Forelimb muscle (tissue), 1 donor: ENCODE results near the gene GABPB2. TPM values are rescaled to one million over a fixed set of nuclear protein-coding genes. Genes with fewer than 3 reads are reported as not detected.

ENCODE experiments used
- DNase-seq: peaks from one replicate; pipeline ENCODE4 v3.0.0-alpha.2; 2013; ENCODE audit warnings: low read depth
- polyA plus RNA-seq: library from polyadenylated mRNA; unstranded; fragments of 120-200 nt; gene quantifications from one replicate; pipeline ENCODE4 v1.2.1, GENCODE V29; 2013; ENCODE audit not compliant: insufficient read length

Gene GABPB2
- polyA plus RNA-seq, 1 donor: 5.2 TPM

- DNase-seq: no peak
Measured at GRCh38 chr1:151133018-151133806, 62.7 kb downstream of the GABPB2 start.

GRCh38 chr1:151134396-151134795 is 63.8 kb downstream of the GABPB2 start:
- no peak for DNase-seq

DNA sequence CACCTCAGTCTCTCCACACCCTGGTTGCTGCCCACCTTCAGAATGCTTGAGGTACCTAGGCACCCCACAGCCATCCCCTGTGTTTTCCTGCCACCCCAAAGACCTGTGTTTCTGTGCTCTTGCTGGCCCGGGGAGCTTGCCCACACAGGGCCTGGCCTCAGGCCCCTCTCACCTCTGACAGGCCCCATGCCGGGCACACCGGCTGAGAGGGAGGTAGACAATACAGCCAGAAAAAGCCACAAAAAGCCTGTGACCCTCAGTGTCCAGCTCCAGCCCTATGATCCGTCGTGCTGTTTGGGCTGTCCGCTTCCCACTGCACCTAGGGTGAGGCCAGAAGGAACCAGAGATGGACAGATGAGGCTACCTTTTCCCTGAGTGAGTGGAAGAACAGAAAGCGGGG is 64.4 kb downstream of the GABPB2 start:
- no peak for DNase-seq

DNA sequence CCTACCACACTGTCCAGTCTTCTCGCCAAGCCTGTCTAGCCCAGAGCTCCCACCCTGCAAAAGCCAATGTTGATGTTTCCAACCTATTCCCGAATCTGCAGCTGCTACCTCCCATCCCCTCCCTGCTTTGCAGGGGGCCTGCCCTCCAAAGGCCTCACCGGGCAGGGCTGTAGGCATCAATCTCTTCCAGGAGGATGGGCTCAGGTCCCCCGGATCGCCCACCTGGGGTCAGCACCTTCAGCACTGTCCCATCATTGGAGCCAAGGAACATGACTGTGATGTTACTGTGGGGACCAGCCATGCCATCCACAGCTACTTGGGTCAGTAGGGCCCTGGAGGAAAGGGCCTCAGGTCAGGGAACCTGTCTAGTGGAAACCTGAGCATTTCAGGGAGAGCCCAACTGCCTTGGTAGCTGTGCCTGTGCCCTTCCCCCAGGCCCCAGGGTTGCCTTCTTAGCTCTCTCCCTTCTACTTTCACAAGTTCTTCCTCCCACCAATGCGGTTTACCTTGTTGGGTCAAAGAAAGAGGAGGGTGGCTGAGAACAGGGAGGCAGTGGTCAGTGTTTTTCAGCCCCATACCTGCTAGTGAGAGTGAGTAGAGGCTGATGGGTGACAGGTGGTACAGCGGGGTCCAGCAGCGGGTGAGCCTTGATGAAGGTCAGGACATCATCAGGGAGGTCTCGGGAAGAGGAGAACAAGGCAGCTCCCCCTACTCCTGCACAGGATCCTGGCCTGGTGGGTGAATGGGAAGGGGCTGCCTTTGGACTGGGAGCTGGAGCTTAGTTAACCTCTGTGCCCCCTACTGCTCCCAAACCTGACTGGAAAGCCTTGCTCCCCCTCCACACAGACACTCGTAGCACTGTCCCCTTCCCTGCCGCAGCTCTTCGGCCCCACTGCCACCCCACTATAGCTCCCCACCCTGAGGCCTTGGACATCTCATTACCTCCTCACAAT is 65.1 kb downstream of the GABPB2 start:
- no peak for DNase-seq

DNA sequence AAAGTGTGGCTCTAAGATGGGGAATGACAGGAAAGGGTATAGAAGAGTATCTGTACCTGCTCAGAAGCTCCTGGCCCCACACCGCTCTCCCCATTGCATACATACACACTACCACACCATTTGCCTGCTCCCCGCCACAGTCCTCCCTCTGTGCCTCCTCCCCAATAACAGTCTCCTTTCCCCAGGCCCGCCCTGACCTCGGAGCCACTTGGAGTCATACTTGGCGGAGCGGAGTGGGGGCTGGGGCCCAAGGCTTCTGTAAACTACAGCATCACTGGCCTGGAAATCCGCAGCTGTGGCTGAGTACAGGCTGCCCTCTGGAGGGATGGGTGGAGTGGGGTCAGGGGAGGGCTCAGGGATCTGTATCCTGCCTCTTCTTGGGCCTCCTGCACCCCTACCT is 67.2 kb downstream of the GABPB2 start:
- DNase-seq: no peak

DNA sequence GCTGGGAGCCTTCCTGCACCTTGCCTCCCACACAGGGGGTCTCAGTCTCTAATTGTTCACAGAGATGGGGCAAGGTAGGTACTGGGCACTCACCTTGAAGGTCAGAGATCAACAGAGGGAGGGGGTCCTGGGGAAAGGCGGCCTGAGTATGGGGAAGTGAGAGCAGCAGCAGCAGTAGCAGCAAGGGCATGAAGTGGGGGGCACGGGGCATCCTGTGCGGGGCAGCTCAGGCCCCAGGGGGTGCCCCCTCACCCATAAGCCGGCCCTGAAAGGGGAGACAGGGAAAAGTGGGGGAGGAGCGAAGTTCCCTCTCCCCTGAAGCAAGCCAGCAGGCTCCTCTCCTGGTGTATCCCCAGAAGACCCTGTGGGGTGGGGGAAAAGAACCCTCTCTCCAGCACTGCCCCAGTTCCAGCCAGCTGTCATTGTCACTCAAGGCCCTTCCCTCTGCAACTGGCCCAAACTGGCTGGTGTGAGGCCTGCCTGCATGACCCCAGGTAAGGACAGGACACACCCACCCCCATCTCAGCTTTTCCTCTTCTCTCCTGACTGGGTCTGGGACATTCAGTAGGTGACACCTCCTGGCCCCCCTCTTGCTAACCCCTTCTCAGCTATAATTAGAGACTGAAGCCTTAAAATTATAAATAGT is 72.0 kb downstream of the GABPB2 start:
- no peak for DNase-seq

- DNase-seq: no peak
Measured at GRCh38 chr1:151143057-151143435, 72.5 kb downstream of the GABPB2 start.

DNA sequence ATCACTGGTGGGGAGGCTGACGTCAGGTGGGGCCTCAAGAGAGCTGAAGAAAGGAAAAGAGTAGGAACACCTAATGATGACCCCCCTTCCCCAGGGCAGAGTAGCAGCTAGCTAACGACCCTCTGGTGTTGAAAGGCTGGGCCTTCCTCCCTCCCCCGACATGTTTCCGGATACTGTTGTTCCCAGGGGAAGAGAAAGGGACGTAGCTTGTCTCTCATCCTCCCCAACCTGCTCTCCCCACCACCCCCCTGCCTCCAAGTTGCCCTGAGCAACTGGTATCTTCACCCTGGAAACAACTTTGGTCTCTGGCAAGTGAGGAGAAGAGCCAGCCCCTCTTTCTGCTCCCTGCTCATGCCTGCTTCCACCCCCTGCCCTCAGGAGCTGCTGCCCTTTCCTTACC is 73.4 kb downstream of the GABPB2 start:
- DNase-seq: no peak

GRCh38 chr1:151144474-151145303 is 74.1 kb downstream of the GABPB2 start:
- DNase-seq: no peak

GRCh38 chr1:151145304-151146071 is 74.9 kb downstream of the GABPB2 start:
- DNase-seq: no peak

DNA sequence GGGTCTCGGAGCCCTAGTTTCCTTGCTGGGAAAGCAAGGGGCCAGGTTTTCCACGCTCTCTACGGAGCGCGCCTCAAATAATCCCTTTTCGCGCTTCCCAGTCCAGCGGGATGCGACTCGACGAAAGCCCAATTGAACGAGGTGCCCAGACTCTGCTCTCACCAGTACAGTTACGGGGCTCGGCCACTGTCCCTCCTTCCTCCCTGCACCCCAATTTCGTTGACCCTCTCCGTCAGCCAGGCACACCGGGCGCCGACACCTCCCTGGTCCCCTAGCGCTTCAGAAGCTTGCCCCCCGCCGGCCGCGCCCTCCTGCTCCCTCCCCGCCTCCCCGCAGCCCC is 75.5 kb downstream of the GABPB2 start:
- DNase-seq: no peak

GRCh38 chr1:151146412-151147131 is 76.0 kb downstream of the GABPB2 start, which contains the start of gene SEMA6C:
SEMA6C (minus strand) TSS chr1:151146631; CDS start chr1:151142621, 4,010 bp downstream.
- peak; percentile 86 for DNase-seq

GRCh38 chr1:151147132-151147503 is 76.6 kb downstream of the GABPB2 start:
- no peak for DNase-seq

DNA sequence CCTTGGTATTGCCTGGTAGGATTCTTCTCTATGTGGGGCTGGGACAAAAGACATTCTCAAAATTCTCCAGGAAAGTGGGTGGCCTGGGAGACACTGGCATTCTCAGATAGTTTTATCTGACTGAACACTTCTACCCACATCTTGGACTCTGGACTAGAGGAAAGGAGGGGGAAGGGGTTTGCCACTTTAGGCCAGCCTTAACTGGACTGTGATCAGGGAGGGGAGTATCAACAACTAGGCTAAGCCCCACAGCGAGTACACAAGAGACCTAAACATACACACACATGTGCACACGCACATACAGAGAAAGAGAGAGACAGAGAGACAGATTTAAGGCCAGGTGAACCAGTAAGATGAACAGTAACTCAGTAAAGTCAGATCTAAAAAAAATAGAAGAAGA is 77.1 kb downstream of the GABPB2 start:
- DNase-seq: no peak

GRCh38 chr1:151156515-151156819 is 85.9 kb downstream of the GABPB2 start, which contains the start of gene TNFAIP8L2:
TNFAIP8L2 (plus strand) TSS chr1:151156649; CDS start chr1:151158698, 2,049 bp downstream.
- DNase-seq: no peak

GRCh38 chr1:151157067-151157531 is 86.5 kb downstream of the GABPB2 start:
- DNase-seq: no peak

- DNase-seq: no peak
Measured at GRCh38 chr1:151158326-151158725, 87.8 kb downstream of the GABPB2 start.

DNA sequence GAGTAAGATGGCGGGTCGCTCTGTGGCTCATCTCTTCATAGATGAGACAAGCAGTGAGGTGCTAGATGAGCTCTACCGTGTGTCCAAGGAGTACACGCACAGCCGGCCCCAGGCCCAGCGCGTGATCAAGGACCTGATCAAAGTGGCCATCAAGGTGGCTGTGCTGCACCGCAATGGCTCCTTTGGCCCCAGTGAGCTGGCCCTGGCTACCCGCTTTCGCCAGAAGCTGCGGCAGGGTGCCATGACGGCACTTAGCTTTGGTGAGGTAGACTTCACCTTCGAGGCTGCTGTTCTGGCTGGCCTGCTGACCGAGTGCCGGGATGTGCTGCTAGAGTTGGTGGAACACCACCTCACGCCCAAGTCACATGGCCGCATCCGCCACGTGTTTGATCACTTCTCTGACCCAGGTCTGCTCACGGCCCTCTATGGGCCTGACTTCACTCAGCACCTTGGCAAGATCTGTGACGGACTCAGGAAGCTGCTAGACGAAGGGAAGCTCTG is 88.2 kb downstream of the GABPB2 start:
- no peak for DNase-seq

GRCh38 chr1:151159373-151159772 is 88.8 kb downstream of the GABPB2 start:
- no peak for DNase-seq
